OCI-LY7 (cell line): ENCODE data around the gene TSC22D2. TPM values are rescaled to one million over a fixed set of nuclear protein-coding genes. Genes with fewer than 3 reads are reported as not detected.

Experiments used
- BruUV-seq: library from RNA; stranded (reverse); fragments of 400-500 nt; replicated peaks from 2 replicates; lab custom pipeline; 2021; lab: Mats Ljungman, UMichigan
- CTCF ChIA-PET: fragments of 300-600 bp; sonication (Branson Sonifier 250); formaldehyde crosslinking; loops from one replicate; lab custom pipeline; 2022; ENCODE audit warnings: antibody characterized with exemption; ENCODE audit not compliant: unreplicated experiment; lab: Charles Lee
- POLR2A ChIA-PET: fragments of 300-600 bp; sonication (Branson Sonifier 250); formaldehyde crosslinking; loops from one replicate; lab custom pipeline; 2022; ENCODE audit warnings: antibody characterized with exemption; lab: Charles Lee
- DNase-seq: peaks from one replicate; pipeline ENCODE4 v3.0.0-alpha.2; 2015; ENCODE audit warnings: low spot score
- H2AFZ ChIP-seq: fragments of 200-600 bp; sonication (generic), shearing (Covaris generic); 2 replicates; pipeline ENCODE4 v1.6.1; 2014; ENCODE audit warnings: mild to moderate bottlenecking, antibody characterized with exemption, low read length, moderate library complexity
- H3K27ac ChIP-seq: fragments of 200-600 bp; sonication (generic); 2 replicates; pipeline ENCODE4 v1.5.1; 2014; ENCODE audit warnings: mixed run types, low read depth, mild to moderate bottlenecking, moderate library complexity, low read length, inconsistent platforms; ENCODE audit not compliant: poor library complexity, severe bottlenecking
- H3K36me3 ChIP-seq: fragments of 200-600 bp; sonication (generic); 2 replicates; pipeline ENCODE4 v1.6.1; 2014; ENCODE audit warnings: mild to moderate bottlenecking, antibody characterized with exemption, low read length, moderate library complexity, mixed read lengths; ENCODE audit not compliant: insufficient read depth
- H3K4me1 ChIP-seq: fragments of 200-600 bp; sonication (generic); 2 replicates; pipeline ENCODE4 v1.5.1; 2014; ENCODE audit warnings: mild to moderate bottlenecking, low read length; ENCODE audit not compliant: insufficient read depth, poor library complexity, severe bottlenecking
- H3K4me2 ChIP-seq: fragments of 200-600 bp; sonication (generic); 2 replicates; pipeline ENCODE4 v1.6.1; 2014; ENCODE audit warnings: mild to moderate bottlenecking, low read length
- H3K4me3 ChIP-seq: fragments of 200-600 bp; sonication (generic); 2 replicates; pipeline ENCODE4 v1.5.1; 2014; ENCODE audit warnings: mild to moderate bottlenecking, low read depth, low read length; ENCODE audit not compliant: poor library complexity, severe bottlenecking
- H3K79me2 ChIP-seq: fragments of 200-600 bp; sonication (generic); 2 replicates; pipeline ENCODE4 v1.6.1; 2016; ENCODE audit warnings: low read depth, mild to moderate bottlenecking, low read length, moderate library complexity, mixed read lengths; ENCODE audit not compliant: insufficient read depth
- H3K9me2 ChIP-seq: fragments of 200-600 bp; sonication (generic); 2 replicates; pipeline ENCODE4 v1.6.1; 2016; ENCODE audit warnings: mild to moderate bottlenecking, low read length, mixed read lengths; ENCODE audit not compliant: insufficient read depth
- H3K9me3 ChIP-seq: fragments of 200-600 bp; sonication (generic); 2 replicates; pipeline ENCODE4 v1.6.1; 2014; ENCODE audit warnings: mild to moderate bottlenecking, mixed run types, low read length, mixed read lengths
- H4K20me1 ChIP-seq: fragments of 200-600 bp; sonication (generic); 2 replicates; pipeline ENCODE4 v1.6.1; 2014; ENCODE audit warnings: mild to moderate bottlenecking, antibody characterized with exemption, low read length, moderate library complexity, mixed read lengths; ENCODE audit not compliant: insufficient read depth
- CTCF ChIP-seq: fragments of 200-600 bp; sonication (generic); conservative IDR thresholded peaks from 2 replicates; pipeline ENCODE4 v1.5.1; 2014; ENCODE audit warnings: mild to moderate bottlenecking, antibody characterized with exemption, low read length, moderate library complexity, mixed read lengths
- EZH2phosphoT487 ChIP-seq: fragments of 200-600 bp; sonication (generic); IDR thresholded peaks from 2 replicates; pipeline ENCODE4 v1.6.1; 2018; ENCODE audit warnings: low read depth, borderline replicate concordance, mild to moderate bottlenecking, mixed run types, antibody characterized with exemption, low read length, moderate library complexity, mixed read lengths
- intact Hi-C: fragments of 100-400 bp; cut with micrococcal nuclease; formaldehyde crosslinking; loops from one replicate; pipeline ENCODE4 v1.10.0; 2022; ENCODE audit not compliant: unreplicated experiment
- total RNA-seq, 2 experiments: library from RNA; depleted of rRNA in 1 of 2; stranded (reverse); fragments of >200 nt in 1 of 2; shearing (Covaris generic) in 1 of 2; gene quantifications; 2 replicates each; pipeline ENCODE4 v1.2.3, GENCODE V29; 2014 to 2022

The TSC22D2 gene
- total RNA-seq, 2 experiments from 2014 or later: 5.9 to 24.2 TPM

- ChIA-PET CTCF (no interaction called here), POLR2A (interaction anchor here (1.0 kb wide), 1 partner anchor 16 kb away, joined by 3 read pairs; no protein-coding TSS in a partner anchor)
- Histone ChIP-seq H3K4me2 (no peak overlapping the region), H3K4me1 (no peaks in the 10 kb centered on the region), H3K9me2 (no peaks in the 10 kb centered on the region), H3K27ac (no peak overlapping the region), H3K79me2 (peaks cover 8% of the 10 kb centered on the region; the same call in 1 of the 2 replicates), H4K20me1 (no peaks in the 10 kb centered on the region), H3K4me3 (no peak overlapping the region), H2AFZ (no peak overlapping the region), H3K36me3 (peaks cover 7% of the 10 kb centered on the region; the same call in 1 of the 2 replicates), H3K9me3 (no peaks in the 10 kb centered on the region)
- DNase-seq: no peak
- no peak for TF ChIP-seq CTCF
- no peak for TF ChIP-seq EZH2phosphoT487
- intact Hi-C loops: no loop called here
- no TSS peak for BruUV-seq
Observed at GRCh38 chr3:150439657-150440056, 31.6 kb downstream of the TSC22D2 start.

DNA sequence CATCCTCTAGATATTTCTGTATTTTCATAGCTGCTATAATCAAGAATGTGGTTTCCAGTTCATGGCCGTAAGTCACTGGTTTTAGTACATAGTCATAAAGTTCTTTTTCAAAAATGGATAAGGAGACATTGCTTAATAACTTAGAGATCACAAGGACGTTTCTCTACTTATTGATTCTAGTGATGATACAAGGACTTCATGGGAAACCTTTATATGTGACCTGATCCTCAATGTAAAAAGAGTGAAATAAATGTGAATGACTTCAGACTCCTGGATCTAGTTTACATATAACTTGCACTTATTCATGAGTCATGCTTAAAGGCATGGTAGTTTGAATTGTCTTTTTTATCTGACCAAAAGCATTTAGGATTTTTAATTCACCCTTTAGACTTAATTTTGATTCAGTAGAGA lies 35.2 kb downstream of the TSC22D2 start:
- POLR2A ChIA-PET: interaction anchor here (1.2 to 1.5 kb wide), 2 partner anchors 9 to 13 kb away, joined by 3 to 5 read pairs; no protein-coding TSS in a partner anchor
- H2AFZ ChIP-seq: no peak overlapping the region
- intact Hi-C loops: no loop called here
- no peak overlapping the region for H3K4me2 ChIP-seq
- H3K27ac ChIP-seq: no peak overlapping the region
- H3K79me2 ChIP-seq: no peaks in the 10 kb centered on the region
- H3K4me3 ChIP-seq: no peak overlapping the region
- H3K4me1 ChIP-seq: no peaks in the 10 kb centered on the region
- no TSS peak for BruUV-seq
- DNase-seq: no peak
- CTCF ChIA-PET: no interaction called here
- no peaks in the 10 kb centered on the region for H3K9me2 ChIP-seq
- no peaks in the 10 kb centered on the region for H3K9me3 ChIP-seq
- TF ChIP-seq CTCF: no peak
- no peak for TF ChIP-seq EZH2phosphoT487
- no peaks in the 10 kb centered on the region for H4K20me1 ChIP-seq
- peaks cover 7% of the 10 kb centered on the region; the same call in 1 of the 2 replicates for H3K36me3 ChIP-seq

- H4K20me1 ChIP-seq: no peaks in the 10 kb centered on the region
- no peak overlapping the region for H3K4me2 ChIP-seq
- no peaks in the 10 kb centered on the region for H3K9me2 ChIP-seq
- no peaks in the 10 kb centered on the region for H3K4me1 ChIP-seq
- 0 out of 2 replicates have a peak, but pooled peaks cover 2% of the 10 kb centered on the region for H3K79me2 ChIP-seq
- H2AFZ ChIP-seq: no peak overlapping the region
- ChIA-PET CTCF (no interaction called here), POLR2A (interaction anchor here (1.2 to 1.5 kb wide), 3 partner anchors 10 to 29 kb away, joined by 3 to 5 read pairs (median 3); no protein-coding TSS in a partner anchor)
- H3K9me3 ChIP-seq: no peaks in the 10 kb centered on the region
- no peak for DNase-seq
- H3K36me3 ChIP-seq: peaks cover 7% of the 10 kb centered on the region; the same call in 1 of the 2 replicates
- H3K27ac ChIP-seq: no peak overlapping the region
- H3K4me3 ChIP-seq: no peak overlapping the region
- intact Hi-C loops: no loop called here
- TF ChIP-seq CTCF (no peak), EZH2phosphoT487 (no peak)
- no TSS peak for BruUV-seq
Observed at GRCh38 chr3:150444371-150444770, 36.3 kb downstream of the TSC22D2 start.
